CMK (cell line): ENCODE results near the gene SERTAD1.
"Not testable (repeated sequence)": the region's sequence is repeated elsewhere in the genome, so short reads cannot be mapped to it uniquely, and the experiment has no call there.

ENCODE experiments used
- DNase-seq: peaks from one replicate; pipeline ENCODE4 v3.0.0-alpha.2; 2010; ENCODE audit warnings: low read depth

The SERTAD1 gene

GRCh38 chr19:40421993-40422747 lies 3.6 kb downstream of the SERTAD1 start:
- DNase-seq, result no peak

DNA sequence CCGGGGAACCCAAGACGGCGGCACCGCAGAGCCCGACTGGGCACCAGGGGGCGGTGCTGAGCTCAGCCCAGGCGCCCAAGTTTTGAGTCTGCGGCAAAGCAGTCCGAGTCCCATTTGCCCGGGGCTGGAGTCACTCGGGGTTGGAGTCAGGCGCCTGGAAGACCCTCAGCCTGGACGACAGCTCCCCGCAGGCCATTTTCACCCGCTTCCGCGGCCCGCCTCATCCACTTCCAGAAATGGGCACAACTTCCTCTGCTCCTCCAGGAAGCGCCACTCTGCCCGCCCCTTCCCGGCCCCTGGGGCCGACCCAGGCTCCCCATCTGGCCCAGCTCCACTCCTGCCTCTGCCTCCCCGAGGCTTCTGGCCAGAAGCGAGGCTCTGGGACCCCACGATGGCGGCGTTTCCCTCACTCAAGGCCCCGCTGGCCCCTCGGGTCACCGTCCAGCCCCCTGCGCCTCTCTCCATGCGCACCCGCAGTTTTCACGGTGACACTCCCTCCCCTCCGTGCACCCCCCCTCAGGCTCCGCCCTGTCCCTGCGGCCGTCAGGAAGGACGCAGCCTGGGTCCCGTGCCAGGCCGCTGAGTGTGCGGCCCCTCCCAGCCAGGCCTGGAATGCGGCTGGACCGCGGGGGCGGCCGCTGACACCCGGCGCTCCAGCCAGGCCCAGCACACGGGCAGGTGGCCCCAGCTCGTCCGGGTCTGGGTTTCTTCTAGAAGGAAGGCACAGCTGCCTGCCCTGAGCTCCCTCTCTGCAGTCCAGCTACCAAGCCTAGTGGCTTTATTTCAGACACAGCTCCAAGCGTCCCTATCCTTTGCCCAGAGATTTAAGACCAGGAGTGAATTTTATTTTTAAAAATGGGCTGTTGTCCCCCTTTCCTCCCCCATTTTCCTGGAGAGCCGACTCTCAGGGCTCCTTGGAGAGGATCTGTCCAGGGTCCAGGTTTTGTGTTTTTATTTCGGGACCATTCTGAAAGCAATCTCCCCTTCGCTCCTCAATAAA lies 4.7 kb downstream of the SERTAD1 start:
- no peak for DNase-seq

DNA sequence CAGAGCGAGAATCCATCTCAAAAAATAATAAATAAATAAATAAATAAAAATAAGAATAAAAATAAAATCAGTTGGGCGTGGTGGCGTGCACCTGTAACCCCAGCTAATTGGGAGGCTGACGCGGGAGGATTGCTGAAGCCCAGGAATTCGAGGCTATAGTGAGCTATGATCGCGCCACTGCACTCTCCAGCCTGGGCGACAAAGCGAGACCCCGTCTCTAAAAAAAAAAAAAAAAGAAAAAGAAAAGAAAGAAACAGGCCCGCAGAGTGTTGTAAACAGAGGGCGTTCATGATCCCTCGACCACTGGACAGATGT lies 5.4 kb downstream of the SERTAD1 start:
- no peak for DNase-seq

DNA sequence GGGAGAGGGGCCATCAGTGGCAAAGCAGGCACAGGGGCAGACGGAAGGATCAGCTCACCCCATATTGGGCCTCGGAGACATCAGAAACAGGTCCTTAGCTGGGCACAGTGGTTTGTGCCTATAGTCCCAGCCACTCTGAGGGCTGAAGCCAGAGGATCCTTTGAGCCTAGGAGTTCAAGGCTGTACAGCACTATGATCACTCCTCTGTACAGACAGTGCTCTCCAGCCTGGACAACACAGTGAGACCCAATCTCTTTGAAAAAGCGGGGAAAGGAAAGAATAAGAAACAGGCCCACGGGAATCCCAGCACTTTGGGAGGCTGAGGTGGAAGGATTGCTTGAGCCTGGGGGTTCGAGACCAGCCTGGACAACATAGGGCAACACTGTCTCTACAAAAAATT lies 6.0 kb downstream of the SERTAD1 start:
- no peak for DNase-seq

DNA sequence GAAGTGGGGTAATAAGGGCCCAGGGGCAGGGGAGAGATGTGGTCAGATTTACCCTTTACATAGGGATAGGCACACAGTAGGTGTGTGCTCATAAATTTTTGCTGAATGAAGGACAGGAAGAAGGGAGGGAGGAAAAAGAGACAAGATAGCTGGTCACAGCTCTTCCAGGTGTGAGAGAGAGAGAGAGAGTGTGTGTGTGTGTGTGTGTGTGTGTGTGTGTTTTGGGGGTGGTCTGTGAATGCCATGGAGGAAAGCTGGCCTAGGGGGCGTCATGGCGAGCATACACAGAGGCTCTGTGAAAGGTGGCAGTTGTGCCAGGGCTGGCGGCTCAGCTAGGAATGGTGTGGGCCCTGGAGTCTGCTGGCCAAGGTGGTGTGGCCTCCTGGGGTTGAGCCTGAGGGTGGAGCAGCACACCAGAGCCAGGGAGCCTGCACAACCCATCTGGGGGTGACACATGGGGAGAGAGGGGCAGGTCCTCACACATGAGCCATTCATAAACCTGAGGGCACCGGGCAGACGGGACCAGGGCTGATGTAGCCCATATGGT lies 6.7 kb downstream of the SERTAD1 start:
- no peak for DNase-seq

GRCh38 chr19:40418040-40418439 lies 7.8 kb downstream of the SERTAD1 start:
- DNase-seq, result no peak

GRCh38 chr19:40417643-40417981 lies 8.2 kb downstream of the SERTAD1 start:
- DNase-seq, result no peak

DNA sequence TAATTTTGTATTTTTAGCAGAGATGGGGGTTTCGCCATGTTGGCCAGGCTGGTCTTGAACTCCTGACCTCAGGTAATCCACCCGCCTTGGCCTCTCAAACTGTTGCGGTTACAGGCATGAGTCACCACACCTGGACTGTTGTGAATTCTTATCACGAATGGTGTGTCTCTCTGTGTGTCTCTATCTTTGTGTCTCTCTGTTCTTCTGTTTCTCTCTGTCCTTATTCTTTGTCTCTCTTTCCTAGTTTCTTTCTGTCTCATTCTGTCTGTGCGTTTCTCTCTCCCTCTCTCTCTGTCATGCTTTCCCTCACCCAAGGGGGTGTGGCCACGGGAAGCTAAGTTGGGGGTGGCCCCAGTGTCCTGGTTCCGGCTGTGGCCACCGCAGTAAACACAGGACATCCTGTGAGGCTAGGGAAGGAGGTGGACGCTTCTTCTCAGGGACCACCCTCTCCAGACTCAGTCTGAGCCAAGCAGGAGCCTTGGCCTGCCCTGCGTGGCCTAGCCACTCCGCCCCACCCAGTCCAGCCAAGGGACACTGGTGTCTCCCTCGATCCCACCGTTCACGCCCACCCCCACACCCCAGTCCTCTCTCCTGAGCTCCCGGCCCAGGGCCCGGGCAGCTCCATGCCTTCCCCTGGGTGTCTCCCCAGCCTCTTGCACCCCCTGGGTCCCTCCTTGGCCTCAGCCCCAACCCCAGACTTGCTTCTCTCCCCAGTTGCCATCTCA lies 8.7 kb downstream of the SERTAD1 start:
- DNase-seq, result peak; percentile 94

GRCh38 chr19:40415768-40416167 lies 10.0 kb downstream of the SERTAD1 start:
- no peak for DNase-seq

- DNase-seq, result no peak
These were observed 11.0 kb downstream of the SERTAD1 start for GRCh38 chr19:40414542-40415535.

- no peak for DNase-seq
These were observed 12.4 kb downstream of the SERTAD1 start, which contains the start of gene PRX for GRCh38 chr19:40413291-40413845. Gene PRX, minus strand, starts transcription at chr19:40413378. Its CDS starts 5,446 bp downstream, at chr19:40407932.

- DNase-seq, result no peak
These were observed 12.9 kb downstream of the SERTAD1 start for GRCh38 chr19:40412866-40413265.

- no peak for DNase-seq
These were observed 13.8 kb downstream of the SERTAD1 start for GRCh38 chr19:40411958-40412499.

- DNase-seq, result no peak
These were observed 14.5 kb downstream of the SERTAD1 start for GRCh38 chr19:40411125-40411842.

GRCh38 chr19:40410030-40410389 lies 15.8 kb downstream of the SERTAD1 start:
- no peak for DNase-seq

DNA sequence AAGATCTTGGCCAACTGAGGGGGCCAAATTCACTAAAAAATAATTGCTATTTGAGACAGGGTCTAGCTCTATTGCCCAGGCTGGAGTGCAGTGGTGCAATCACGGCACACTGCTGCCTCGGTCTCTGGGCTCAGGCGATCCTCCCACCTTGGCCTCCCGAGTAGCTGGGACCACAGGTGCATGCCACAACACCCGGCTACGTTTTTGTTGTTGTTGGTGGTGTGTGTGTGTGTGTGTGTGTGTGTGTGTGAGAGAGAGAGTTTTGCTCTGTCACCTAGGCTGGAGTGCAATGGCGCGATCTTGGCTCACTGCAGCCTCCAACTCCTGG lies 17.2 kb downstream of the SERTAD1 start:
- not testable (repeated sequence) for DNase-seq

GRCh38 chr19:40407714-40408597 lies 17.8 kb downstream of the SERTAD1 start:
- DNase-seq, result peak; percentile 63

DNA sequence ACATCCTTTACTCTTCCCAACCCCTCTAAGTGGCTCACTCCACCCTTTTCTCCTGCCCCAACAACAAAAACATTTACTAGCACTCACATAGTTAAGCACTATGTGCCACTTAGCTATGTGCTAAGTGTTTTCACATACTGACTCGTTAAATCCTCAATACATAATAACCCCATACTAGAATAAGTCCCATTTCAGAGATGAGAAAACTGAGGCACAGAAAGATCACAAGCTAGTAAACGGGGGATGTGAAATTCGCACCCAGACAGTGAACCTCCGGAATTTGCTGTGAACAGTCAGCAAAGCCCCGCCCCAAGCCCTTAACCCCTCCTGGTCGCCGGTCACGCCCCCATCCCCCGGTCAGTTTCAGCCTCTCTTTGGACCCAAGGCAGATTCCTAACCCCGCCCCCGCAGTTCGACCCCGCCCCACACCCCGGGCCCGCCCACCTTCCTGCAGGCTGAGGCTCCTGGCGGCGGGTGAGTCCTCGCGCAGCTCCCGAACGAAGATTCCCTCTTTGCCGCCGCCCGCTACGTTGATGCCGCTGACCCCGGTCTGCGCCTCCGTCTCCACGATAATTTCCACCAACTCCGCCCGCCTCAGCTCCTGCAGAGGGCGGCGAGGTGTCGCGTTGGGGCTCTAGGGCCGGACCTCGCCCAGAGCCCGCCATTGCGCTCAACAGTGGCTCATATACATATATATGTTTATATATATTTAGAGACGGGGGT lies 22.4 kb downstream of the SERTAD1 start:
- peak; percentile 93 for DNase-seq
